Measurements from ENCODE around the gene PRR33. TPM values are rescaled to one million over a fixed set of nuclear protein-coding genes. Genes with fewer than 3 reads are reported as not detected.

Gene PRR33
- total RNA-seq, 1 donor from 2014 or later, result not detected

- no peak overlapping the region for H3K4me3 Mint-ChIP-seq (ENCODE audit: unreplicated experiment)
- no peak overlapping the region for H2AFZ ChIP-seq (ENCODE audit: low read depth, low read length)
- H3K36me3 ChIP-seq (ENCODE audit: insufficient read depth, low read length), result no peaks in the 10 kb centered on the region
- TF ChIP-seq CTCF (IDR thresholded peaks at IDR 0.05; ENCODE audit: insufficient read depth, low read depth, low read length) (no peak), EZH2 (IDR thresholded peaks at IDR 0.05; ENCODE audit: insufficient read depth, low read length) (no peak)
- H4K20me1 ChIP-seq (ENCODE audit: insufficient read depth, low read length), result no peaks in the 10 kb centered on the region
- H3K27me3 ChIP-seq (ENCODE audit: insufficient read depth, low read length), result peaks cover 2% of the 10 kb centered on the region
- no peaks in the 10 kb centered on the region for H3K79me2 ChIP-seq (ENCODE audit: insufficient read depth, low read length)
- peaks cover 15% of the 10 kb centered on the region for H3K27me3 Mint-ChIP-seq (ENCODE audit: low read depth, unreplicated experiment)
- DNase-seq (ENCODE audit: low read depth) (no peak), FAIRE-seq (no peak)
- no peak overlapping the region for H3K9ac ChIP-seq (ENCODE audit: low read length)
- no peak overlapping the region for H3K4me3 ChIP-seq (ENCODE audit: insufficient read depth, low read depth, low read length)
- no peaks in the 10 kb centered on the region for H3K9me3 ChIP-seq (ENCODE audit: insufficient read depth, low read depth, low read length)
- H3K36me3 Mint-ChIP-seq (ENCODE audit: low read depth, unreplicated experiment), result no peaks in the 10 kb centered on the region
- H3K4me1 Mint-ChIP-seq (ENCODE audit: low read depth, unreplicated experiment), result peaks cover 4% of the 10 kb centered on the region
- H3K9me3 Mint-ChIP-seq (ENCODE audit: unreplicated experiment), result no peaks in the 10 kb centered on the region
- H3K4me2 ChIP-seq (ENCODE audit: low read length), result no peak overlapping the region
- no peak overlapping the region for H3K27ac Mint-ChIP-seq (ENCODE audit: unreplicated experiment)
- H3K4me1 ChIP-seq (ENCODE audit: insufficient read depth, low read length), result no peaks in the 10 kb centered on the region
- H3K27ac ChIP-seq (ENCODE audit: low read depth, low read length), result no peak overlapping the region
Measured at GRCh38 chr11:1922481-1923081, 30.9 kb upstream of the PRR33 start.

- no peak for DNase-seq (ENCODE audit: low read depth)
- H3K27ac Mint-ChIP-seq (ENCODE audit: unreplicated experiment), result no peak overlapping the region
- H3K4me2 ChIP-seq (ENCODE audit: low read length), result no peak overlapping the region
Measured at GRCh38 chr11:1921574-1922141, 30.0 kb upstream of the PRR33 start.

More at GRCh38 chr11:1921574-1922141, 30.0 kb upstream of the PRR33 start:
- Mint-ChIP-seq H3K36me3 (ENCODE audit: low read depth, unreplicated experiment) (no peaks in the 10 kb centered on the region), H3K4me3 (ENCODE audit: unreplicated experiment) (no peak overlapping the region), H3K9me3 (ENCODE audit: unreplicated experiment) (no peaks in the 10 kb centered on the region), H3K27me3 (ENCODE audit: low read depth, unreplicated experiment) (peaks cover 14% of the 10 kb centered on the region), H3K4me1 (ENCODE audit: low read depth, unreplicated experiment) (peaks cover 4% of the 10 kb centered on the region)
- H3K79me2 ChIP-seq (ENCODE audit: insufficient read depth, low read length), result no peaks in the 10 kb centered on the region
- TF ChIP-seq CTCF (IDR thresholded peaks at IDR 0.05; ENCODE audit: insufficient read depth, low read depth, low read length), result no peak
- TF ChIP-seq EZH2 (IDR thresholded peaks at IDR 0.05; ENCODE audit: insufficient read depth, low read length), result no peak
- no peak overlapping the region for H3K27ac ChIP-seq (ENCODE audit: low read depth, low read length)
- H3K4me1 ChIP-seq (ENCODE audit: insufficient read depth, low read length), result no peaks in the 10 kb centered on the region
- no peak overlapping the region for H3K9ac ChIP-seq (ENCODE audit: low read length)
- no peak overlapping the region for H3K4me3 ChIP-seq (ENCODE audit: insufficient read depth, low read depth, low read length)
- H4K20me1 ChIP-seq (ENCODE audit: insufficient read depth, low read length), result no peaks in the 10 kb centered on the region
- no peaks in the 10 kb centered on the region for H3K9me3 ChIP-seq (ENCODE audit: insufficient read depth, low read depth, low read length)
- H3K27me3 ChIP-seq (ENCODE audit: insufficient read depth, low read length), result peaks cover 2% of the 10 kb centered on the region
- H2AFZ ChIP-seq (ENCODE audit: low read depth, low read length), result no peak overlapping the region
- no peaks in the 10 kb centered on the region for H3K36me3 ChIP-seq (ENCODE audit: insufficient read depth, low read length)
- FAIRE-seq, result no peak

Measured in astrocyte (in vitro differentiated cells and primary cell).